Measurements from ENCODE around the gene EAPP. TPM values are rescaled to one million over a fixed set of nuclear protein-coding genes. Genes with fewer than 3 reads are reported as not detected.
A peak's percentile ranks its signal among the peaks of the same experiment; 100 is the strongest.
"Not testable (repeated sequence)": the region's sequence is repeated elsewhere in the genome, so short reads cannot be mapped to it uniquely, and the experiment has no call there.

EAPP gene
- total RNA-seq, 1 experiment from 2014 or later: 35.0 TPM

DNA sequence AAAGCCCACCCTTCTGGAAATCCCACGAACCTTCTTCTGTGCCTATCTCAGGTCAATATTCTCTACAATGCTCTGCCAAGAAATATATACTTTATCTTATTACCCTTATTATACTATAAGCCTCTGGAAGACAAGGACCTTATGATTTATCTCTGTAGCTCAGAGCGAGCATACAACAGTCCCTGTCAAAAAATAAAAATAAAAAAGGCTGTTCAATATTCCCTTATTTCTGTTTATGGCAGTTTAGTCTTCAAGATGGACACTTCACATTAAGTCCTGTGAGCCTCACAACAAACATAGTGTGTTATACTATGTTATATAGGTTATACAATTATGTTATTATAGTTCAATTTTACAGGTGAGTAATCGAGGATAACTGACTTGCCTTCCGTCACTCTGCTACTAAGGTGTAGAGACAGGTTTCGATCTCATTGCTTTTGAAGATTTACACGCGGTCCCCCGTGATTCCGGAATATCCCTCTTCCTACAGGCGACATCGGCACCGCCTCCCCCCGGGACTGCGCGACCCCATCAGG, 562 bp downstream of the EAPP start:
- H3K27me3 ChIP-seq (ENCODE audit: insufficient read depth, low read length): no peaks in the 10 kb centered on the region
- H3K18ac ChIP-seq (ENCODE audit: insufficient read length, low read depth, low read length): peak overlapping the region; percentile 99
- no peaks in the 10 kb centered on the region for H3K9me3 ChIP-seq (ENCODE audit: control insufficient read depth, low read depth, low read length)
- peak overlapping the region; percentile 93 for H4K5ac ChIP-seq (ENCODE audit: insufficient read length, low read depth, low read length)
- peak overlapping the region; percentile 96 for H3K9ac ChIP-seq (ENCODE audit: extremely low read depth, insufficient read length, low read length)
- H3K27me3 Mint-ChIP-seq (ENCODE audit: low read depth): no peaks in the 10 kb centered on the region
- peak overlapping the region; percentile 10 for H2BK120ac ChIP-seq (ENCODE audit: low read depth, low read length, poor library complexity, severe bottlenecking)
- no peak overlapping the region for H4K8ac ChIP-seq (replicated peaks; ENCODE audit: insufficient read length, low read depth, low read length)
- H2AK5ac ChIP-seq (ENCODE audit: insufficient read length, low read length): no peak overlapping the region
- H3K9me3 Mint-ChIP-seq: no peaks in the 10 kb centered on the region
- 0 out of 2 replicates have a peak, but pooled peaks cover 3% of the 10 kb centered on the region for H3K79me2 ChIP-seq (ENCODE audit: insufficient read depth, low read length)
- no peak overlapping the region for H2BK20ac ChIP-seq (ENCODE audit: low read depth, low read length, poor library complexity, severe bottlenecking)
- H2AFZ ChIP-seq (ENCODE audit: low read length): no peak overlapping the region
- H3T11ph ChIP-seq (ENCODE audit: low read length): no peak overlapping the region
- H2BK12ac ChIP-seq (ENCODE audit: insufficient read length, low read depth, low read length): no peak overlapping the region
- no peak overlapping the region for H3K23ac ChIP-seq (ENCODE audit: insufficient read length, low read depth, low read length)
- no CpG with 5 or more reads among the region's 15 CpGs for WGBS (ENCODE audit: extremely low coverage, insufficient read length, low lambda C conversion rate)
- H2BK15ac ChIP-seq (ENCODE audit: low read depth, low read length): peak overlapping the region; percentile 41; the same call in 1 of the 2 replicates
- H3K79me1 ChIP-seq (ENCODE audit: insufficient read depth, low read depth, low read length, poor library complexity, severe bottlenecking): no peaks in the 10 kb centered on the region
- TF ChIP-seq, protein P1, sequence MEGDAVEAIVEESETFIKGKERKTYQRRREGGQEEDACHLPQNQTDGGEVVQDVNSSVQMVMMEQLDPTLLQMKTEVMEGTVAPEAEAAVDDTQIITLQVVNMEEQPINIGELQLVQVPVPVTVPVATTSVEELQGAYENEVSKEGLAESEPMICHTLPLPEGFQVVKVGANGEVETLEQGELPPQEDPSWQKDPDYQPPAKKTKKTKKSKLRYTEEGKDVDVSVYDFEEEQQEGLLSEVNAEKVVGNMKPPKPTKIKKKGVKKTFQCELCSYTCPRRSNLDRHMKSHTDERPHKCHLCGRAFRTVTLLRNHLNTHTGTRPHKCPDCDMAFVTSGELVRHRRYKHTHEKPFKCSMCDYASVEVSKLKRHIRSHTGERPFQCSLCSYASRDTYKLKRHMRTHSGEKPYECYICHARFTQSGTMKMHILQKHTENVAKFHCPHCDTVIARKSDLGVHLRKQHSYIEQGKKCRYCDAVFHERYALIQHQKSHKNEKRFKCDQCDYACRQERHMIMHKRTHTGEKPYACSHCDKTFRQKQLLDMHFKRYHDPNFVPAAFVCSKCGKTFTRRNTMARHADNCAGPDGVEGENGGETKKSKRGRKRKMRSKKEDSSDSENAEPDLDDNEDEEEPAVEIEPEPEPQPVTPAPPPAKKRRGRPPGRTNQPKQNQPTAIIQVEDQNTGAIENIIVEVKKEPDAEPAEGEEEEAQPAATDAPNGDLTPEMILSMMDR (conservative IDR thresholded peaks at IDR 0.05): no peak
- no peak for DNase-seq
- H3K4me1 ChIP-seq (ENCODE audit: insufficient read depth, low read length): no peaks in the 10 kb centered on the region; the same call in 1 of the 2 replicates
- no peak overlapping the region for H3K4ac ChIP-seq (ENCODE audit: low read depth, low read length)
- peak overlapping the region; percentile 53 for H3K27ac ChIP-seq (ENCODE audit: insufficient read length, low read depth, low read length)
- peak overlapping the region; percentile 98 for H2BK5ac ChIP-seq (ENCODE audit: insufficient read length, low read length)
- peak overlapping the region; percentile 95 to 97 for H3K4me3 Mint-ChIP-seq
- H3K56ac ChIP-seq (ENCODE audit: insufficient read length, low read depth, low read length): peak overlapping the region; percentile 57
- peak overlapping the region; percentile 56 for H3K4me2 ChIP-seq (ENCODE audit: insufficient read depth, insufficient read length, low read length)
- no peaks in the 10 kb centered on the region for H4K20me1 ChIP-seq (ENCODE audit: control insufficient read depth, insufficient read depth, insufficient read length)
- peaks cover 1 to 13% (median 9%) of the 10 kb centered on the region in 3 experiments; a peak in 5 of 7 replicates for H3K36me3 Mint-ChIP-seq (ENCODE audit: insufficient read depth in 1 of 3, low read depth in 3 of 3)
- H3K23me2 ChIP-seq (ENCODE audit: insufficient read length, low read depth, low read length, poor library complexity, severe bottlenecking): no peaks in the 10 kb centered on the region
- peak overlapping the region; percentile 97 to 99 (median 98) for H3K27ac Mint-ChIP-seq
- peak overlapping the region; percentile 98 for H3K14ac ChIP-seq (ENCODE audit: insufficient read depth, low read length)
- H3K4me1 Mint-ChIP-seq: peaks cover 8 to 11% of the 10 kb centered on the region in 2 experiments
- no peak overlapping the region for H4K91ac ChIP-seq (ENCODE audit: insufficient read length, low read depth, low read length)

DNA sequence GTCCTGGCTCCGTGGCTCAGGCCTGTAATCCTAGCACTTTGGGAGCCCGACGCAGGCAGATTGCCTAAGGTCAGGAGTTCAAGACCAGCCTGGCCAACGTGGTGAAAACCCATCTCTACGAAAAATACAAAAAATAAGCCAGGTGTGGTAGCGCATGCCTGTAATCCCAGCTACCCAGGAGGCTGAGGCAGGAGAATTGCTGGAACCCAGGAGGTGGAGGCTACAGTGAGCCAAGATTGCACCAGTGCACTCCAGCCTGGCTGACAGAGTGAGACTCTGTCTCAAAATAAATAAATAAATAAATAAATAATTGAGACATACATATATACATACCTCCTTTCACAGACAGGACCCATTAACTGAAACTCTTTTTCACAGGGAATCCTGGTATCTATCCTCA, 1.4 kb downstream of the EAPP start:
- not testable (repeated sequence) for H3K27me3 Mint-ChIP-seq (ENCODE audit: low read depth); H2BK20ac ChIP-seq (ENCODE audit: low read depth, low read length, poor library complexity, severe bottlenecking); H3K14ac ChIP-seq (ENCODE audit: insufficient read depth, low read length); H4K5ac ChIP-seq (ENCODE audit: insufficient read length, low read depth, low read length); H2AFZ ChIP-seq (ENCODE audit: low read length); H3K4ac ChIP-seq (ENCODE audit: low read depth, low read length); H3K27me3 ChIP-seq (ENCODE audit: insufficient read depth, low read length); H3K27ac ChIP-seq (ENCODE audit: insufficient read length, low read depth, low read length); H2BK15ac ChIP-seq (ENCODE audit: low read depth, low read length); H2BK120ac ChIP-seq (ENCODE audit: low read depth, low read length, poor library complexity, severe bottlenecking); H3K56ac ChIP-seq (ENCODE audit: insufficient read length, low read depth, low read length); H3K9me3 Mint-ChIP-seq; H3K4me2 ChIP-seq (ENCODE audit: insufficient read depth, insufficient read length, low read length); H3K18ac ChIP-seq (ENCODE audit: insufficient read length, low read depth, low read length); H3K9me3 ChIP-seq (ENCODE audit: control insufficient read depth, low read depth, low read length); DNase-seq; H2BK5ac ChIP-seq (ENCODE audit: insufficient read length, low read length); H4K8ac ChIP-seq (replicated peaks; ENCODE audit: insufficient read length, low read depth, low read length); H3K23ac ChIP-seq (ENCODE audit: insufficient read length, low read depth, low read length); H4K20me1 ChIP-seq (ENCODE audit: control insufficient read depth, insufficient read depth, insufficient read length); H3K4me1 ChIP-seq (ENCODE audit: insufficient read depth, low read length); H2BK12ac ChIP-seq (ENCODE audit: insufficient read length, low read depth, low read length); H4K91ac ChIP-seq (ENCODE audit: insufficient read length, low read depth, low read length); H2AK5ac ChIP-seq (ENCODE audit: insufficient read length, low read length); H3K23me2 ChIP-seq (ENCODE audit: insufficient read length, low read depth, low read length, poor library complexity, severe bottlenecking); H3K27ac Mint-ChIP-seq; H3K79me2 ChIP-seq (ENCODE audit: insufficient read depth, low read length); H3T11ph ChIP-seq (ENCODE audit: low read length); H3K79me1 ChIP-seq (ENCODE audit: insufficient read depth, low read depth, low read length, poor library complexity, severe bottlenecking)
- Mint-ChIP-seq H3K36me3 (ENCODE audit: insufficient read depth in 1 of 3, low read depth in 3 of 3) (peaks cover 7 to 21% (median 17%) of the 10 kb centered on the region in 3 experiments; a peak in 5 of 7 replicates), H3K4me3 (peak overlapping the region; percentile 95 to 97; a peak in 4 of 5 replicates), H3K4me1 (peaks cover 8 to 11% of the 10 kb centered on the region in 2 experiments)
- WGBS (ENCODE audit: extremely low coverage, insufficient read length, low lambda C conversion rate): no CpG with 5 or more reads among the region's 6 CpGs
- peak overlapping the region; percentile 96 for H3K9ac ChIP-seq (ENCODE audit: extremely low read depth, insufficient read length, low read length)

Measured in H9 (cell line).